Astrocyte of the spinal cord (primary cell): ENCODE results near the gene MAGI2.
"Not testable (repeated sequence)": the region's sequence is repeated elsewhere in the genome, so short reads cannot be mapped to it uniquely, and the experiment has no call there.

Experiments used
- DNase-seq: peaks from one replicate; pipeline ENCODE4 v3.0.0; 2011; ENCODE audit warnings: low read depth, low spot score
- H3K4me3 ChIP-seq: 2 replicates; pipeline ENCODE4 v1.5.1; 2011; ENCODE audit warnings: low read depth, mild to moderate bottlenecking, low read length, moderate library complexity
- in situ Hi-C: cut with HindIII; loops from 2 replicates; pipeline ENCODE4 v1.10.0; 2017; ENCODE audit warnings: low sequenced_read_pairs
- TF ChIP-seq, protein P1 (sequence below): IDR thresholded peaks from 2 replicates; pipeline ENCODE4 v1.5.1; 2012; ENCODE audit warnings: low read depth, mild to moderate bottlenecking, low read length, inconsistent platforms

The MAGI2 gene

DNA sequence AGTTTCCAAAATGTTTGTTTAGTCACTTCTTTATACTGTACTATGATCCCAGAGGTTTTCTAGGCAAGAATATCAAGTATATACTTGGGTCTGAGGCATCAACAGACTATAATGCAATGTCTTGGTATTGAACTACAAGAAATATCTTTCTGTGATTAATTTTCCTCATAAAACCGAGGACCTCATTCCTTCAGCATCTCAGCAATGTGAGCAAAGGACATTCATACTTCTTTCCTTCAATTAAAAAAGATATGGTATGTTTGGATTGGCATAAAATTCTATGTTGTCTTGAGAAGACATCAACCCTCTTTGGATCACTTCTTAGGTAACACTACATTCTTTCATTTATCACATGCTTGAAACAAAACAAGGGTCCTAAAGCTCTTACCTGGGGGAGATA is 1130.3 kb downstream of the MAGI2 start:
- TF ChIP-seq, protein P1, sequence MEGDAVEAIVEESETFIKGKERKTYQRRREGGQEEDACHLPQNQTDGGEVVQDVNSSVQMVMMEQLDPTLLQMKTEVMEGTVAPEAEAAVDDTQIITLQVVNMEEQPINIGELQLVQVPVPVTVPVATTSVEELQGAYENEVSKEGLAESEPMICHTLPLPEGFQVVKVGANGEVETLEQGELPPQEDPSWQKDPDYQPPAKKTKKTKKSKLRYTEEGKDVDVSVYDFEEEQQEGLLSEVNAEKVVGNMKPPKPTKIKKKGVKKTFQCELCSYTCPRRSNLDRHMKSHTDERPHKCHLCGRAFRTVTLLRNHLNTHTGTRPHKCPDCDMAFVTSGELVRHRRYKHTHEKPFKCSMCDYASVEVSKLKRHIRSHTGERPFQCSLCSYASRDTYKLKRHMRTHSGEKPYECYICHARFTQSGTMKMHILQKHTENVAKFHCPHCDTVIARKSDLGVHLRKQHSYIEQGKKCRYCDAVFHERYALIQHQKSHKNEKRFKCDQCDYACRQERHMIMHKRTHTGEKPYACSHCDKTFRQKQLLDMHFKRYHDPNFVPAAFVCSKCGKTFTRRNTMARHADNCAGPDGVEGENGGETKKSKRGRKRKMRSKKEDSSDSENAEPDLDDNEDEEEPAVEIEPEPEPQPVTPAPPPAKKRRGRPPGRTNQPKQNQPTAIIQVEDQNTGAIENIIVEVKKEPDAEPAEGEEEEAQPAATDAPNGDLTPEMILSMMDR: no peak
- in situ Hi-C loops: no loop called here
- no peak for DNase-seq
- H3K4me3 ChIP-seq: no peak overlapping the region

DNA sequence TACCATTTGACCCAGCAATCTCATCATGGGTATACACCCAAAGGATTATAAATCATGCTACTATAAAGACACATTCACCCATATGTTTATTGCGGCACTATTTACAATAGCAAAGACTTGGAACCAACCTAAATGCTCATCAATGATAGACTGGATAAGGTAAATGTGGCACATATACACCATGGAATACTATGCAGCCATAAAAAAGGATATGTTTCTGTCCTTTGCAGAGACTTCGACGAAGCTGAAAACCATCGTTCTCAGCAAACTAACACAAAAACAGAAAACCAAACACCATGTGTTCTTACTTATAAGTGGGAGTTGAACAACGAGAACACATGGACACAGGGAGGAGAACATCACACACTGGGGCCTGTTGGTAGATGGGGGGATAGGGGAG is 1131.2 kb downstream of the MAGI2 start:
- in situ Hi-C loops, DNase-seq, H3K4me3 ChIP-seq: not testable (repeated sequence)

DNA sequence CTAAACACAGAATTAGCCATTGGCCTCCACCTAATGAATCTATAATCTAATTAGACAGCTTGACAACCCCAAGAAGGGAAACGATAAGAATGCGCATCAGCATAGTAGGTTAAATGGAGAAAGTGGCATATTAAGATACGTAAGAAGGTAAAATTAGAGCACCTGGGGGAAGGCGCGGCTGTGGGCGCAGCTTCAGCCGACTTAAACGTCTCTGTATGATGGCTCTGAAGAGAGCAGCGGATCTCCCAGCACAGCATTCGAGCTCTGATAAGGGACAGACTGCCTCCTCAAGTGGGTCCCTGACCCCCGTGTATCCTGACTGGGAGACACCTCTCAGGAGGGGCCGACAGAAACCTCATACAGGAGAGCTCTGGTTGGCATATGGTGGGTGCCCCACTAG is 1136.1 kb downstream of the MAGI2 start:
- TF ChIP-seq, protein P1: no peak
- DNase-seq: no peak
- no peak overlapping the region for H3K4me3 ChIP-seq
- in situ Hi-C loops: no loop called here

DNA sequence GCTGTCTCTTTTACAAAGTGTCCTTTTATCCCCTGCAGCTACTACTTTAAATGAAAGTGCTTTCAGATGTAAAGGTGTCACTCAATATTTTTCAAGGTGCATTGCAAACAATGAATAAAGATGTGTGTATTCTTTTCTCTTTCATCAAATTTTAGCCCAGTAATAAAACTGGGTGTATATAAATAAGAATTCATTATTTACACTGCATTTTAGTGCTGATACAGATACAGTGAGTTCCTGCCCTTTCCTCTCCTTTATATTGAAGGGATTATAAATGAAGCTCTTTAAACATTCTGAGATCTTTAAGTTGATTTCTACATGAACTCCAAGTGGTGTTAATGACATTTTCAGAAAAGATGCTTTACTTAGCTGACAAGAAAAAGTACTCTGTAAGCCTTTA is 1137.4 kb downstream of the MAGI2 start:
- H3K4me3 ChIP-seq: no peak overlapping the region
- no peak for DNase-seq
- TF ChIP-seq, protein P1: no peak
- in situ Hi-C loops: no loop called here

DNA sequence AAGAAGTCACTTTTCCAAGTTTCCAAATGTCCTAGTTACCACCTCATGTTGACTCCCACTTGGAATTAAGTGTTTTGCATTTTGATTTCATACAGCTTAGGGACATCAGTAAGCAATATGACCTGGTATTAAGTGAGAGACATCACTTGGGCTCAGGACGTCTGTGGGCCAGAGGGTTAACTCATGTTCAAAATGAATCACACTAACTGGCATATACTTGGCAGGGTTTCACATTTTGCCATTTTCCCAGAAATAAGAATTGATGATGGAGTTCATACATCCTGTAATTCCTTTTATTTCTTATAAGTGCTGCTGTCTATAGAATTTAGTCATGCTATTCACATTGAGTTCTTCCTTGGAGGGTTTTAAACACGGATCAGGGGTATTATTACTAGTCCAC is 1138.3 kb downstream of the MAGI2 start:
- TF ChIP-seq, protein P1: no peak
- DNase-seq: no peak
- in situ Hi-C loops: no loop called here
- no peak overlapping the region for H3K4me3 ChIP-seq

DNA sequence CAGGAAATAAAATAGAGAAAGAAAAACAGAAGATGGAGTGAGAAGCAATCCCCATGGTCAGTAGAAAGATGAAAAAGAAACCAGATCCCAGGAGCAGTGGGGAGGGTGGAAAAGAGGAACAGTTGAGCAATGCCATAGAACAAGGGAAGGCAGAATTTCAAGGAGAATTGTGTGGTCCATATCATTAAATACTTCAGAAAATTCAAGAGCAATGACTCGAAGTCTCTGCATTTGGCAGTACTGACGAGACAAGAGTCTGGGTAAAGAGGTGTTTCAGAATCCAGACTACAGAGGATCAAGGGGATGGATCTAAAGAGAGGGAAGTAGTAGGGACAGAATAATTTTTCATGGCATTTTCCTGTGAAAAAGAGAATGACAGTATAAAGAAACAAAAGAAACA is 1142.3 kb downstream of the MAGI2 start:
- TF ChIP-seq, protein P1: no peak
- in situ Hi-C loops: no loop called here
- no peak overlapping the region for H3K4me3 ChIP-seq
- no peak for DNase-seq

DNA sequence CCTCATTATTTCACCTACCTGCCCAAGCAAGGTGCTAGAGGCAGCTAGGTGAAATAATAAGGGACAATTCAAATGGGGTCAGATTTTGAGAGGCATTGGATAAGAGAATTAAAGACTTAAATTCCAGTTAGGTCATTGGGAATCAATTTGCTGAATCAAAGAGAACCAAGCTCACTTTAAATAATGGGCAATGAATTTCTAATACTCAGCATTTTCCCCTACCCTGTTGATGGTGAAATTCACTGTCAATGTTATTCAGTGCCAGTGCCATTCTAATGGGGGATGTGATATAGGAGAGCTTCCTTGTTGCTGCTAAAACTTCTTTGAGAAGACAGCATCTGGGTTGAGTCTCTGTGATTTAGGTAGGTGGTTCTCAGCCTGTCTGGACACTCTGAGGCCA is 1145.6 kb downstream of the MAGI2 start:
- no peak for DNase-seq
- TF ChIP-seq, protein P1: no peak
- no peak overlapping the region for H3K4me3 ChIP-seq
- in situ Hi-C loops: no loop called here
